ENCODE results near the gene ING5.

ING5 gene

DNA sequence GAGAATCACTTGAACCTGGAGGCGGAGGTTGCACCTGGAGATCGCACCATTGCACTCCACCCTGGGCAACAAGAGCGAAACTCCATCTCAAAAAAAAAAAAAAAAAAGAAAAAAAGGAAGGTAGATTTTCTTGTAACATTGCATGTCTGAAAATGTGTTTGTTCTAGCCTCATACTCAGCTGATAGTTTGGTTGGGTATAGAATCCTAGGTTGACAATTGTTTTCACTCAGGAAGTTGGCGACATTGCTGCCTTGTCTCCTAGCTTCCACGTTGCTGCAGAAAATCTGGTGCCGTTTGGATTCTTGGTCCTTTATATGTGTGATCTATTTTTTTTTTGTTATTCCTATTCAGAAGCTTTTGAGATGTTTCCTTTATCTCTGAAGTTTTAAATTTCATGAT is 4.7 kb downstream of the ING5 start:
- DNase-seq (ENCODE audit: low spot score), result no peak

- DNase-seq (ENCODE audit: low spot score), result peak; percentile 51
Observed at GRCh38 chr2:241708879-241709278, 7.0 kb downstream of the ING5 start.

GRCh38 chr2:241719093-241719492 is 17.3 kb downstream of the ING5 start:
- no peak for DNase-seq (ENCODE audit: low spot score)

- DNase-seq (ENCODE audit: low spot score), result no peak
Observed at GRCh38 chr2:241720099-241720498, 18.3 kb downstream of the ING5 start.

DNA sequence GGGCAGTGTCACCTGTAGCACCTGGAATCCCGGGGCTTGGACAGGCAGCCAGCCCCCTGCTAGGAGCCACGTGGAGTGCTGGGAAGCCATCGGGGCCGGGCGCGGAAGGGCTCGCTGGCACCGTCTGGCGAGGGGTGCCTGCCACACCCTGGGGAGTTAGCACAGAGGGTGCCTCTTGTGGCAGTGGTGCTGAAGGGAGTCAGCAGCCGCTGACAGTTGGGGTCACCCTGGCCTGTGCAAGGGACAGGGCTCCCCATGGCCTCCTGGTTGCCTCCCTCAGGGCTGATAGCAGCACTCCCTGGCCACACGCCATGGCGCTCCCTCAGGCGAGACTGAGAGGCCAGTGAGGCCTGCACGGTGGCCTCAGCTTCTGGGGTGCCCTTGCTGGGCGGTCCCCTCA is 18.7 kb downstream of the ING5 start:
- no peak for DNase-seq (ENCODE audit: low spot score)

DNA sequence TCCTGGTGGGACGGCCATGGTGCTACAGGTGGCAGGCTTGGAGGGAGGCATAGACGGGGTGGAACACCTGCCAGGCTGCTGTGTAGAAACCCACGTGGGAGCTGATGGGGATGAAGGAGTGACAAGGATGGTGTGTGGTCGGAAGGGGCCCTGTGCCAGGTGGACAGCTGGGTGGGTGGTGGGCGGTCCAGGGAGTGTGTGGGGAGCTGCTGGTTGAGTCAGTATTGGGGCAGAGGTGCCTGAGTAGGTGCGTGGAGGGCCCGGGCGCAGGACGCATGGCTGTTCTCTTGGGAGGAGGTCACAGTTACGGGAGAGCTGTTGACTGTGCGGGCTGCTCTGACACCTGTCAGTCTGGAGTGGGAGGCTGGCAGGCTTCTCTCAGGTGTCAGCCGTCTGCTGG is 20.0 kb downstream of the ING5 start:
- DNase-seq (ENCODE audit: low spot score), result no peak

- DNase-seq (ENCODE audit: low spot score), result no peak
Observed at GRCh38 chr2:241722896-241723454, 21.1 kb downstream of the ING5 start.

DNA sequence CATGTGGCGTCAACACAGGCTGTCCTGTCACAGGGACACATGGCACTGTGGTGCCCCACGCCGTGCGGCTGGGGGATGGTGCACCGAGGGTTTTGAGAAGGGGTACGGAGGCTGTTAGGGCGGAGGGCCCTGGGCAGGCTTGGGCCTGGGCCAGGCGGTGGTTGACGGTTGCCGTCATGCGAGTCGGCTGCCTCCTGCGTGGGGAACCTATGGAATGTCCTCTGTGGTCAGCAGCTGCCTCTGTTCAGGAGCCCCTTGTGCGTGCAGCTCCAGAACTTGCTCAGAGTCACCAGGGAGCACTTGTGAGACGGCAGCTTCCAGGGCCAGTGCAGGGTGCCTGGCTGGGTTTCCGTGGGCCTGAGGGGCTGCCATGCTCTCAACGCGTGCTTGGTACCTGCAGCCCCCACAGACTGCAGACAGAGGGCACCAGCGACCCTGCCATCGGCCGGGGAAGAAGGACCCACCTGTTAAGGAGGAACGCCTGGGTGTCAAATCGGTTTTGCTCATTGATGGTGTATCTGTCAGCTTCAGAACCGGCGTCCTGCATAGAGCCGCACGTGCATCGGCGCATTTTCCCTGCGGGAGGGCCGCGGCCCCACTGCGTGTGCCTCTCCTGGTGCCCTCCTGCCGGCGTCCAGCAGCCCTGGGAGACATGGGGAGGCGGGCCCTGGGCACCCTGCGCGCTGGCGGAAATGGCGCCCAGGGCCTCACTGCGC is 22.6 kb downstream of the ING5 start:
- no peak for DNase-seq (ENCODE audit: low spot score)

GRCh38 chr2:241724975-241725870 is 23.4 kb downstream of the ING5 start:
- DNase-seq (ENCODE audit: low spot score), result no peak

DNA sequence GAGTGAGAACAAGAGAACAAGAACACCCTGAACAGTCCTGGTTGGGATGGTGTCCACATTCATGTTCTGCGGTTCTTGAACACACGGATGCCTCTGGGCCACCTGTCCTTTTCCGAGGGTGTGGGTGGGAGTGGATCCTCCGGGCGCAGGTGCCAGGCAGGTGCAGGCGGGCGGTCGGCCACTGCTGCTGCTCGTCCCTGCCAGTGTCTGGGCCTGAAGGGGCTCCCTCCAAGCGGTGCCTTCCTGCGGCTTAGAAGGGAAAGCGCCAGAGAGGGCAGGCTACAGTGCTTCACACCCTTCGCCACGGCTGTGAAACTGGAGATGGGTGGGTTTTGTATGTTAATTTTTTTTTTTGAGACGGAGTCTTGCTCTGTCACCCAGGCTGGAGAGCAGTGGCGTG is 24.6 kb downstream of the ING5 start:
- no peak for DNase-seq (ENCODE audit: low spot score)

DNA sequence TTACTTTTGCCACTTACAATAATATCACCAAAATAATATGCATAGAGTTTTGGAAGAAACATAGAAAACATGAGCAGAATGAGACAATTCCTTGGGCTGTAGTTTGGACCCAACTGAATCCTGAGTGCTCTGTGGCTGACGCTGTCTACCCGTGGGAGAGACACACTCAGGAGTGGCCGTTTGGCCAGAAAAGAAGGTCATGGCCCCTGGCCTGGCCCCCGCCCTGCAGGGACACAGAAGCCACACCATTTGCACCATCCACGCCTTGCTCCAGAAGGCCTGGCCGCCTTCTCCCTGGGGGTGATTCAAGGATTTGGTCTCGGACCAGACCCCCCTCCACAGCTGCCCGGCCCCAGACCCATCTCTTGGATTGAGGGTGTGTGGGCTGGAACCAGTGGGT is 26.2 kb downstream of the ING5 start:
- no peak for DNase-seq (ENCODE audit: low spot score)

- DNase-seq (ENCODE audit: low spot score), result peak; percentile 86
Observed at GRCh38 chr2:241728627-241729026, 26.8 kb downstream of the ING5 start.

GRCh38 chr2:241729868-241730267 is 28.0 kb downstream of the ING5 start:
- no peak for DNase-seq (ENCODE audit: low spot score)

GRCh38 chr2:241730671-241731293 is 28.9 kb downstream of the ING5 start:
- DNase-seq (ENCODE audit: low spot score), result no peak

DNA sequence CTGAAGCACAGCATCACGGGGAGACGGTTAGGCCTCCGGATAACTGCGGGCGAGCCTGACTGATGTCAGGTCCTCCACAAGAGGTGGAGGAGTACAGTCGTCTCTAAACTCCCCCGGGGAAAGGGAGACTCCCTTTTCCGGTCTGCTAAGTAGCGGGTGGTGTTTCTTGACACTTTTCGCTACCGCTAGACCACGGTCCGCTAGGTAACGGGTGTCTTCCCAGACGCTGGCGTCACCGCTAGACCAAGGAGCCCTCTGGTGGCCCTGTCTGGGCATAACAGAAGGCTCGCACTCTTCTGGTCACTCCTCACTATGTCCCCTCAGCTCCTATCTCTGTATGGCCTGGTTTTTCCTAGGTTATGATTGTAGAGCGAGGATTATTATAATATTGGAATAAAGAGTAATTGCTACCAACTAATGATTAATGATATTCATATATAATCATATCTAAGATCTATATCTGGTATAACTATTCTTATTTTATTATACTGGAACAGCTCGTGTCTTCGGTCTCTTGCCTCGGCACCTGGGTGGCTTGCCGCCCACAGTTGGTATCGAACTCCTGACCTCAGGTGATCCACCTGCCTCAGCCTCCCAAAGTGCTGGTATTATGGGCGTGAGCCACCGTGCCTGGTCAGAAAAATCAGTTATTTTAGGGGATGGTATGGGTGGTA is 30.8 kb downstream of the ING5 start:
- DNase-seq (ENCODE audit: low spot score), result peak; percentile 46

DNA sequence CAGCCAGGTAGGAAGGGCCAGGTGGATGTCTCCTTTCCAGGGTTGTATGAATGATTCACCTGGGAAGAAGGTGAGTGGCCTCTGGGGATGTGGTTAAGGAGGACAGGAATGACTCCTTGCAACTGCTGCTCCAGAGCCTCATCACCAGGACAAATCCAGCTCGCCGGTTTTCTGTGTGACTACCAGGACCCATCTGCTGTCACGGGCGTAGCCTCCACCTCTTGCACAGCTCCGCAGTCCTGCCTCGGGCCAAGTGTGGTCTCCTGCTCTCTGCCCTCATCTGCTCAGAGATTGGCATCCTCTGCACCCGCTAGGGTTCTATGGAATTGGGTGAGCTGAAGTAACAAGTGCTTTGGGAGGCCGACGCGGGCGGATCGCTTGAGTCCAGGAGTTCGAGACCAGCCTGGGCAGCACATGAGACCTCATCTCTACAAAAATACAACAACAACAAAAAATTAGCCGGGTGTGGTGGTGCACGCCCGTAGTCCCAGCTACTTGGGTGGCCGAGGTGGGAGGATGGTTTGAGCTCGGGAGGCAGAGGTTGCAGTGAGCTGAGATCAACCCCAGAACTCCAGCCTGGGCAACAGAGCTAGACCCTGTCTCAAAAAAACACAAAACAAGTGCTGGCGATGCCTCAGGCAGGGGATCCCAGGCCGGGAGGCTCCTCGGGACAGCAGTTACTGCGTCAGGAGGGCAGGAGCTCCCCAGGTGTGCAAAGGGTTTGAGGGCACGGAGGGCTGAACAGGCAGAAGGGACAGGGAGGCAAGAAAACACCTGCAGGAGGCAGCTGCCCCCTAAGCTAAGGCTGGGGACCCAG is 31.8 kb downstream of the ING5 start:
- DNase-seq (ENCODE audit: low spot score), result no peak

DNA sequence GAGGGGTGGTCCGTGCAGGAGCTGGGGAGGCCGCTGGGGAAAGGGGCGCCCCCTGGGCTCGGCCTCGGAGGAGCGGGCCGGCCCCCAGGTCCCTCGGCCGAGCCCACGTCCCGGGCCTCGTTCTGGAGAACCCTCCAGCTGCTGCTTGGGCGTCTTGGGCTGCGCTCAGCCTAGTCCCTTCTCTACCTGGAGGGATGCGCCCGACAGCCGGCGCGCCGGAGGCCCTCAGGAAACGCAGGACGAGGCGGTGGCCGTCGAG is 32.3 kb downstream of the ING5 start:
- no peak for DNase-seq (ENCODE audit: low spot score)

DNA sequence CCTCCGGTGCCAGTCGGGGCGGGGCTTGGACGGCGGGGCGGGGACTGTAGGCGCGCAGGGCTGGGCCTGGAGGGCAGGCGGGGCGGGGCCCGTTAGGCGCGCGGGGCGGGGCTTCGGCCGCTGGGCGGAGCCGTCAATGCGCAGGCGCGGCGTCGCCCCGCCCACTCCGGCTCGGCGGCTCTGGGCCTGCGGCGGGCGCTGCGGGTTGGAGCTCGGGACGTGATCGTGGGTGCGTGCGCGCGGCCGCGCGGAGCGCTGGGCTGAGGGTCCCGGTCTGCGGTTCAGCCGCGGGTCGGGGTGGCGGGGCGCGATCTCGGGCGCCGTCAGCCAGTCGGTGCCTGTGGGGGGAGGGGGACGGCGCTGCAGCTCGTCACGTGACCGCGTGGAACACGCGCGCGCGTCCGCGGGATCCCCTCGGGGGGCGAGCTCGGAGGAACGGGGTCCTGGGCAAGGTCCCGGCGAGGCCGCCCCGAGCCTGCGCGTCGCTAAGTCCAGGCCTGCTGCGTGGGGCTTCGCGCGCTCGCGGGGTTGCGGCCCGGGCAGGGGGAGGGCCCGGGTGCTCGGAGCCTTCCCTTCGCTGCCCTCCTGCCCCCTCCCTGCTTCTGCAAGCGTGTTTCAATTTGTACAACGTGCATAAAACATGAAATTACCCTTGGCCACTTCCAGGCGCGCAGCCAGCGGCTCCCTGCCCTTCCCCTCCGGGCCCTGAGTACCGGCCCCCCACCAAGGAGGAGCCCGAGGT is 32.8 kb downstream of the ING5 start, which contains the start of gene D2HGDH:
Gene D2HGDH, plus strand, starts transcription at position 164 of the 742 bp plus-strand sequence. CDS start 595 bp downstream, outside the sequence.
- DNase-seq (ENCODE audit: low spot score), result peak; percentile 94

DNA sequence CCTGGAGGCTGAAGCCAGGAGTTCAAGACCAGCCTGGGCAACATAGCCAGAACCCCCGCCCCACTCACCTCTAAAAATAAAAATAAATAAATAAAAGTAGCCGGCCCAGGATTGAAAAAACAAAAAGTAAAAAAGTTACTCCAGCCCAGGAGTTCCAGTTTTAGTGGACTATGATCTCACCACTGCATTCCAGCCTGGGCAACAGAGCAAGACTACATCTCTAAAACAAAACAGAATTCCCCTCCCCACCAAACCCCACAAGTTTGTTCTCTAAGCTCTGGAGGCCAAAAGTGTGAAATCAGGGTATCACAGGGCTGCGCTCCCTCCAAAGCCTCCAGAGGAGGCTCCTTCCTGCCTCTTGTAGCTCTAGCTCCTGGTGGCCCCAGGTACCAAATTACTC is 34.3 kb downstream of the ING5 start:
- no peak for DNase-seq (ENCODE audit: low spot score)

GRCh38 chr2:241738040-241738686 is 36.3 kb downstream of the ING5 start:
- DNase-seq (ENCODE audit: low spot score), result no peak
